K562 treated with DMSO at 1 percent for 4 hours (cell line): ENCODE results near the gene RPL10A. TPM values are rescaled to one million over a fixed set of nuclear protein-coding genes. Genes with fewer than 3 reads are reported as not detected.

Experiments used
- total RNA-seq: library from RNA; unstranded; fragments of 300-600 nt; gene quantifications from 2 replicates; pipeline ENCODE4 v1.2.3, GENCODE V29; 2022; ENCODE audit not compliant: insufficient read depth

RPL10A gene
- total RNA-seq: 3,352 and 3,520 TPM in 2 replicates

GRCh38 chr6:35468181-35468979 is at the start of gene RPL10A:
Gene RPL10A, plus strand, starts transcription at chr6:35468401. Its CDS starts 34 bp downstream, at chr6:35468435.

GRCh38 chr6:35452183-35453090 is 15.8 kb upstream of the RPL10A start, which contains the start of gene FANCE:
Gene FANCE, plus strand, starts transcription at chr6:35452338. Its CDS starts 208 bp downstream, at chr6:35452546.

GRCh38 chr6:35496841-35497570 is 28.8 kb downstream of the RPL10A start, which contains the start of gene TEAD3:
Gene TEAD3, minus strand, starts transcription at chr6:35497079.

DNA sequence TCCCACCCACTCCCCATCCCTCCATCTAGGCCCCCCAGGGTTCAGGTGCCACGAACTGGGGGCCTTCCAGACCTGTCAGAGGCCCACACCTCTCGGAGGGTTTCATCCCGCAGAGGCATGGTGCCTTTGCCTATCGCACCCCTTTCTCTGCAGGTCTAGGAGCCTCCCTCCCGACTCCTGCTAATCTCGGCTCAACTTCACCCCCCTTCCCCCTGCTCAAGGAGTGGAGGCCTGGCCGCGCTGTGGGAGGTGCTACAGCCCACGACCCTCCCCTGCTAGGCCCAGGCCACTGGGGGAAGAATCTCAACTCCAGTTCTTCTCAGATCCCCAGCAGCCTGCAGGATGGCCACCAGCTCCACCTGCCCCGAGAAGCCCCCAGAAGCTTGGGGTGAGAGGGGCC is 44.5 kb downstream of the RPL10A start, which contains the start of gene TULP1:
Gene TULP1, minus strand, starts transcription at position 157 of the 400 bp plus-strand sequence. Its CDS starts 38 bp downstream, at position 119.

Other genes with a start within 250 kb of the RPL10A start
- gene ZNF76, start 208.7 kb upstream of the RPL10A start, total RNA-seq: 17.6 and 21.2 TPM in 2 replicates
- gene DEF6, start 170.6 kb upstream of the RPL10A start, total RNA-seq: 31.8 and 38.8 TPM in 2 replicates
- 31.9 and 41.0 TPM in 2 replicates for gene PPARD, start 125.8 kb upstream of the RPL10A start, total RNA-seq
- gene FANCE, start 16.1 kb upstream of the RPL10A start, total RNA-seq: 11.7 and 14.6 TPM in 2 replicates
- 8.9 and 9.2 TPM in 2 replicates for gene TEAD3, start 28.7 kb downstream of the RPL10A start, total RNA-seq
- gene TULP1, start 44.5 kb downstream of the RPL10A start, total RNA-seq: not detected in 2 replicates
- 31.4 and 37.9 TPM in 2 replicates for gene FKBP5, start 220.5 kb downstream of the RPL10A start, total RNA-seq